ENCODE measurements around the gene NELFA. TPM values are rescaled to one million over a fixed set of nuclear protein-coding genes. Genes with fewer than 3 reads are reported as not detected.
A peak's percentile ranks its signal among the peaks of the same experiment; 100 is the strongest.
"Not testable (repeated sequence)": the region's sequence is repeated elsewhere in the genome, so short reads cannot be mapped to it uniquely, and the experiment has no call there.

NELFA gene
- total RNA-seq, 2 experiments from 2014 or later, result 44.8 to 46.2 TPM

DNA sequence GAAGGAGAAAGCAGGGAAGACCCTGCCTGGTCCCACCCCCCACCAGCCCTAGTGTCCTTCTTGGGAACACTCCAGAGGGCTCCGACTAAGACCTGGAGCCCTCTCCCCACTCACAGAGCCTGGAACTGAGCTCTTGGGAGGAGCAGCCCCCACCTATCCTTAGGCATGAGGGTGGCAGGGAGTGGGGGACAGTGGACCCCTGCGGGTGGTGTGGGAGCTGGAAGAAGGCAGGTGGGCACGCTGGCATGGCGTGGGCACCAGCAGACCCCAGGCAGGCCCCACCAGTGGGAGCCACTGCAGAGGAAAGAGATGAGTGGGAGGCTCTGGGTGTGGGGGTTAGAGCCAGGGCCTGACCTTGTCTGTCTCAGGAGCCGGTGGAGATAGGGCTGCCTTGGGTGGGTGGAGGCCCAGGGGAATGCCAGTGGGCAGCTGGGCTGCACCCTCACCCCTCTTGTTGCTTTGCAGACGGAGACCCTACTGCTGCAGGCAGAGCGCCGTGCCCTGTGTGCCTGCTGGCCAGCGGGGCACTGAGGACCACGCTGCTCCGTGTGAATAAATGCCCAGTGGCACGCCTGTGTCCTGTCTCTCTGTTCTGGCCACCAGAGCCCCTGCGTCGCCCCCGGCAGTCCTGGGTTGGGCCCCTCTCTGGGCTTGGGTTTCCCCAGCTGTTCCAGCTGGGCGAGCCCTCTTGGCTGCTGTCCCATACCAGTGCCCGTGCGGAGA is 34.8 kb upstream of the NELFA start:
- H3K36me3 Mint-ChIP-seq, result no peaks in the 10 kb centered on the region
- H3K27ac Mint-ChIP-seq, result no peak overlapping the region
- H3K4me1 Mint-ChIP-seq, result peaks cover 5% of the 10 kb centered on the region
- no peaks in the 10 kb centered on the region for H3K9me3 Mint-ChIP-seq
- DNase-seq, result no peak
- H3K4me3 Mint-ChIP-seq, result no peak overlapping the region
- H3K27me3 Mint-ChIP-seq, result peaks cover 44% of the 10 kb centered on the region

DNA sequence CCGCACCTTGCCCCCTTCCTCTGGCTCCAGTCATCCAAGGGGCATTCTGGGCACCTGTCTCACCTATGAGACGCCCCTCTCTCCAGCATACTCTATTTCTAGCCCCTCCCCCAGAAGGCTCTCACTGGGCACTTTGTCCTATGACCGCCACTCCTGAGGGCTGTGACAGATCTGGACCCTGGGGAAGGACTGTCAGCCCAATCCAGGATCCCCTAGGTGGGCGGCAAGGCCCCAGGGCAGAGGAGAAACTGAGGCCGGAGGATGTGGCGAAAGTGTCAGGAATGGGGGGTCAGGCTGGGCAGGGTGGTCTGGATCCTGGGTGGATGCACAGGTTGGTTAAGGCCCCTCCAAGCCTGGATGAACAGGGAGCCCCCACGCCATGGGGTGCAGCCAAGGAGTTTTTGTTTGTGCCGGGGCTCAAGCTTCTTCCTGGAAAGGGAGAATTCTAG is 34.2 kb upstream of the NELFA start:
- H3K27me3 Mint-ChIP-seq, result peaks cover 39% of the 10 kb centered on the region
- DNase-seq, result no peak
- peaks cover 5% of the 10 kb centered on the region for H3K4me1 Mint-ChIP-seq
- no peaks in the 10 kb centered on the region for H3K36me3 Mint-ChIP-seq
- H3K27ac Mint-ChIP-seq, result no peak overlapping the region
- H3K4me3 Mint-ChIP-seq, result peak overlapping the region; percentile 66
- H3K9me3 Mint-ChIP-seq, result no peaks in the 10 kb centered on the region

DNA sequence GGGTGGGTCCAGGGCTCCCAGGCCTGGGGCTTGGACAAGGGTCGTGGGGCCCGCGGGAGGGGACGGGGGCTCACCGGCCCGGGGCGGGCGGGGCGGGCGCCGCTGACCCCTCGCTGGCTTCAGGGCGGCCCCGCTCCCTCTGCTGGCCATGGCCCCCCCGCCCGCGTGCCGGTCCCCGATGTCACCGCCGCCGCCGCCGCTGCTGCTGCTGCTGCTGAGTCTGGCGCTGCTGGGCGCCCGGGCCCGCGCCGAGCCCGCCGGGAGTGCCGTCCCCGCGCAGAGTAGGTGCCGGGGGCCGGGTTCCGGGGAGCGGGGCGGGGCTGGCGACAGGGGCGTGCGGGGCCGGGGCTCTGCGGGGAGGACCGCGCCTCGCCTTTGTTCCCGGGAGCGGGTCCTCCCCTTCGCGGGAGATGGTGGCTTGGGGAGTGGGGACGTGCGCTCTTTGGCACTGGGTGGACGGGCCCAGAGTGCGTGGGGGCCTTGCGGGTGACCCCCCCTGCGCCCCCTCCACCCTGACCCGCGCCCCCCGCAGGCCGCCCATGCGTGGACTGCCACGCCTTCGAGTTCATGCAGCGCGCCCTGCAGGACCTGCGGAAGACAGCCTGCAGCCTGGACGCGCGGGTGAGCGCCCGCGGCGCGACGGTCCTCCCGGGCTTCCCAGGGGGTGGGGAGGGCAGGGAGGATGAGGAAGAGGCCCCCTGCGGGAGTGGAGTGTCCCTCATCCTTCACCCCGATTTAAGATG is 33.6 kb upstream of the NELFA start:
- peak; percentile 63 for DNase-seq
- H3K36me3 Mint-ChIP-seq, result no peaks in the 10 kb centered on the region
- H3K27ac Mint-ChIP-seq, result no peak overlapping the region
- H3K27me3 Mint-ChIP-seq, result peaks cover 38% of the 10 kb centered on the region
- peaks cover 5% of the 10 kb centered on the region for H3K4me1 Mint-ChIP-seq
- H3K4me3 Mint-ChIP-seq, result peak overlapping the region; percentile 66
- no peaks in the 10 kb centered on the region for H3K9me3 Mint-ChIP-seq

DNA sequence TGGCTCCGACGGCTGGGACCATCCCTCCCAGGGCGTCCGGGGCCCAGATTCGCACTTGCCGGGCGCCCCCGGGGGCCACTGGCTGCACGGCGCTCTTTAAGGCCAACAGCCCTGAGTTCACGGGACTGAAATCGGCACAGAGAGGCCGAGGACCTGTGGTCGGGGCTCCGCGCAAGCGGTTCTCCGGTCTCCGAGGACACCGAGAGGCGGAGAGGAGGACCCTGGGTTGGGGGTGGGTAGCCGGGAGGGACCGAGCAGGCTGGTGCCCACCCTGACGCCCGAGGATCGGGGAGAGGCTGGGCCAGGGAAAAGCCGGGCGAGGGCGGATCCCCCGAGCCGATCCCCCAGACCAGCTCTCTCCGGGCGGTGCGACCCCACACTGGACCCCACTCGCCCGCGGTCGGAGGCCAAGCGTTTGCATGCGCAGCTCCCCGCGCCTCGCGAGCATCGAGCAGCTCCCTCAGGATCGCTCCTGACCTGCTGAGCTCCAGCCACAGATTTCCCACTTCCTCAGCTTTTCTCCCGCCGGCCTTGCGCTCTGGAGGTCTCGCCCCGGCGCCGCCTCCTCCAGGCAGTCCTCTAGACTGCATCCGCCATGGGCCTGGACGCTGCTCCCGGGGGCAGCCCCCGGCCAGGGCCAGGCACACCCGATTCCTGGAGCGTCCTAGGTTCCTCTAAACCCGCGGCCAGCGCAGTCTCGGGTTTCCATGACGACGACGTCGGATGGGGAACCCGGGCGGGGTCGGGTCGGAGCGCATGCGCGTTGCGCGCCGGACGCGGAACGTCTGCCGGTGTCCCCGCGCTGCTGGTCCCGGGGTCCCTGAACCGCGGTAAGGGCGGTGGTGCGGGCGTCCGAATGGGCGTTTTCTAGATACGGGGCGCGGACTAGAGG is 32.7 kb upstream of the NELFA start:
- Mint-ChIP-seq H3K27ac (no peak overlapping the region), H3K4me1 (peaks cover 5% of the 10 kb centered on the region)

DNA sequence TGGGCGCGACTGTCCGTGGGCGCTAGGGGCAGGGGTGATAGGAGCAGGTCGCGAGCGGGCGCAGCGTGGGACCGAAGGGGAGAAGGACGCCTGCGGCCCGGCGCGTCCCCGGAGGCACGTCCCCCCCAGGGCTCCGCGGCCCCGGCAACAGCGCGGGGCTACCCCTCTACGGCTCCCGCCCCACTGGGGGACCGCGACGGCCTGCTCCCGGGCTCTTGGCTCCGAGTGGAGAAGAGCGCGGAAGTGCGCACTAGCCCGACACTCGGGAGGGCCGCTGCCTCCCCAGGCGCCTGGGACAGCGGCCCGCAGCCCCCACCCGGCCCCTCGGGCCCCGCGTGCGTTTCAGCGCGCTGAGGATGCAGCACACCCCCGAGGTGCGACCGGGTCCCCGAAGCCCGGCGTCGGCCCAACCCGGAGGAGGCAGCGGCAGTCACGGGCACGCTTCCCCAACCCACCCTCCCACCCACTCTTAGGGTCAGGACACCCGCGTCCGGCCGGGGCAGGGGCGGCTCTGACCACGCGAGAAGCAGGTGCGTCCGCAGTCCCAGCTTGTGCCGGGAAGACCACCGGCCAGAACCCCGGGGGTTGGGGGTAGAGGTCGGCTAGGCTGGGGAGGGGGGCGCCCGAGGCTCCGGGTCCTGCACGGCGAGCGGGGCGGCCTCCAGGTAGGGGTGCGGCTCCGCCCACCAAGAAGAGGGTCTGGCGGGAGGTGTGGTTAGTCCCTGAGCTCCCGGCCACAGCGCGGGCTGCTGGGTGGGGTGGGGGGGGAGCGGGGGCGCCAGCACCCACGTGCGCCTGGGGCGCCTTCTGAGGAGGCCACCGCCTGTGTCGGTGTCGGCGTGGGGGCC is 31.8 kb upstream of the NELFA start:
- Mint-ChIP-seq H3K36me3 (no peaks in the 10 kb centered on the region), H3K4me1 (peaks cover 5% of the 10 kb centered on the region), H3K4me3 (peak overlapping the region; percentile 43), H3K27ac (no peak overlapping the region), H3K9me3 (no peaks in the 10 kb centered on the region), H3K27me3 (peaks cover 30% of the 10 kb centered on the region)
- no peak for DNase-seq

More for the DNA sequence above, 32.7 kb upstream of the NELFA start:
- Mint-ChIP-seq H3K9me3 (no peaks in the 10 kb centered on the region), H3K36me3 (no peaks in the 10 kb centered on the region), H3K4me3 (peak overlapping the region; percentile 79), H3K27me3 (peaks cover 38% of the 10 kb centered on the region)
- peak; percentile 90 for DNase-seq

DNA sequence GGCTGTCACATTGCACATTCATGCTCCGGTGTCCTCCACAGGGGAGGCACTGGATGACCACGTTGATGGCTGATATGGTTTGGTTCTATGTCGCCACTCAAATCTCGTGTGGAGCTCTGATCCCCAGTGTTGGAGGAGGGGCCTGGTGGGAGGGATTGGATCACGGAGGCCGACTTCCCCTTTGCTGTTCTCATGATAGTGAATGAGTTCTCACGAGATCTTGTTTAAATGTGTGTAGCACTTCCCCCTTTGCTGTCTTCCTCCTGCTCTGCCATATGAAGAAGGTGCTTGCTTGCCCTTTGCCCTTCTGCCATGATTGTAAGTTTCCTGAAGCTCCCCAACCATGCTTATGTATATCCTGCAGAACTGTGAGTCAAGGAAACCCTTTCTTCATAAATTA is 28.1 kb upstream of the NELFA start:
- Mint-ChIP-seq H3K4me1 (peaks cover 3% of the 10 kb centered on the region), H3K4me3 (no peak overlapping the region), H3K9me3 (no peaks in the 10 kb centered on the region), H3K36me3 (no peaks in the 10 kb centered on the region), H3K27me3 (peaks cover 26% of the 10 kb centered on the region), H3K27ac (no peak overlapping the region)
- DNase-seq, result no peak

DNA sequence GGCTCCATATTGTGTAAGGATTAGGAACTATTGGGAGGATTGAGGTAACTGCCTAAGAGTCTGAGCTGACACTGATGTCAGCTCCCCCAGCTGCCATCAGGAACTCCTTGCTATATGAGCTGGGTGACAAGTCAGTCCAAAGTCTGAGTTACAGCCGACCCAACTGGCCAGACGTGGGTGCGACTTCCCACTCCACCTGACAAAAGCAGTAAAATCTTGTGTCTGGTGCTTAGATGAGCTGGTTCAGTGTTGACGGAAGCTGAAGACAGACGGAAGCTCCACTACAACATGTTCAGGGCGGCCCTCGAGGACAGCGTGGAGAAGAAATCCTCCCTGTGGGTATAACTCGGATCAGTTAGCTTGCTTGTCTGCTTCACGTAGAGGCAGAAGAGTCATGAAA is 27.6 kb upstream of the NELFA start:
- Mint-ChIP-seq H3K27me3 (peaks cover 23% of the 10 kb centered on the region), H3K9me3 (no peaks in the 10 kb centered on the region), H3K27ac (no peak overlapping the region), H3K36me3 (no peaks in the 10 kb centered on the region), H3K4me1 (no peaks in the 10 kb centered on the region), H3K4me3 (no peak overlapping the region)
- no peak for DNase-seq

DNA sequence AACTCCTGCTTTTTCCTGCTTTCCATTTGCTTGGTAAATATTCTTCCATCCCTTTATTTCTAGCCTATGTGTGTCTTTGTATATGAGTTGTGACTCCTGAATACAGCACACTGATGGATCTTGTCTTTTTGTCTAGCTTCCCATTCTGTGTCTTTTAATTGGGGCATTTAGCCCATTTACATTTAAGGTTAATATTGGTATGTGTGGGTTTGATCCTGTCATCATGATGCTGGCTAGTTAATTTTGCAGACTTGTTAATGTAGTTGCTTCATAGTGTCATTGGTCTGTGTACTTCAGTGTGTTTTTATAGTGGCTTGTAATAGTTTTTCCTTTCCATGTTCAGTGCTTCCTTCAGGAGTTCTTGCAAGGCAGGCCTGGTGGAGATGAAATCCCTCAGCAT is 22.4 kb upstream of the NELFA start:
- not testable (repeated sequence) for H3K36me3 Mint-ChIP-seq, H3K27ac Mint-ChIP-seq, H3K4me1 Mint-ChIP-seq, H3K9me3 Mint-ChIP-seq, DNase-seq, H3K4me3 Mint-ChIP-seq
- H3K27me3 Mint-ChIP-seq, result peaks cover 24% of the 10 kb centered on the region

DNA sequence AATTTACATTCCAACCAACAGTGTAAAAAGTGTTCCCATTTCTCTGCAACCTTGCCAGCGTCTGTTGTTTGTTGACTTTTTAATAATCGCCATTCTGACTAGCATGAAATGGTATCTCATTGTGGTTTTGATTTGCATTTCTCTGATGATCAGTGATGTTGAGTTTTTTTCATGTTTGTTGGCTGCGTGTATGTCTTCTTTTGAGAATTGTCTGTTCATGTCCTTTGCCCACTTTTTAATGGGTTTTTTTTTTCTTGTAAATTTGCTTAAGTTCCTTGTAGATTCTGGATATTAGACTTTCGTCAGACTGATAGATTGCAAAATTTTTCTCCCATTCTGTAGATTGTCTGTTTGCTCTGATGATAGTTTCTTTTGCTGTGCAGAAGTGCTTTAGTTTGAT is 18.3 kb upstream of the NELFA start:
- H3K27me3 Mint-ChIP-seq, result peaks cover 37% of the 10 kb centered on the region
- H3K27ac Mint-ChIP-seq, H3K4me3 Mint-ChIP-seq, H3K36me3 Mint-ChIP-seq, H3K9me3 Mint-ChIP-seq, H3K4me1 Mint-ChIP-seq, DNase-seq: not testable (repeated sequence)

DNA sequence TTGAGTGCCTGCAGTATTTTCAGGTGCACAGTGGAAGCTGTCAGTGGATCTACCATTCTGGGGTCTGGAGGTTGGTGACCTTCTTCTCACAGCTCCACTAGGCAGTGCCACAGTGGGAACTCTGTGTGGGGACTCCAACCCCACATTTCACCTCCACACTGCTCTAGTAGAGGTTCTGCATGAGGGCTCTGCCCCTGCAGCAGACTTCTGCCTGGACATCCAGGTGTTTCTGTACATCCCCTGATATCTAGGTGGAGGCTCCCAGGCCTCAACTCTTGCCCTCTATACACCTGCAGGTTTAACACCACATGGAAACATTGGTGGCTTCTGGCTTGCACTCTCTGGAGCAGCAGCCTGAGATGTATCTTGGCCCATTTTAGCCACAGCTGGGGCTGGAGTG is 17.0 kb upstream of the NELFA start:
- Mint-ChIP-seq H3K36me3 (peaks cover 2% of the 10 kb centered on the region), H3K27me3 (peaks cover 43% of the 10 kb centered on the region), H3K4me3 (no peak overlapping the region), H3K9me3 (peaks cover 2% of the 10 kb centered on the region), H3K4me1 (no peaks in the 10 kb centered on the region), H3K27ac (no peak overlapping the region)
- DNase-seq, result no peak

DNA sequence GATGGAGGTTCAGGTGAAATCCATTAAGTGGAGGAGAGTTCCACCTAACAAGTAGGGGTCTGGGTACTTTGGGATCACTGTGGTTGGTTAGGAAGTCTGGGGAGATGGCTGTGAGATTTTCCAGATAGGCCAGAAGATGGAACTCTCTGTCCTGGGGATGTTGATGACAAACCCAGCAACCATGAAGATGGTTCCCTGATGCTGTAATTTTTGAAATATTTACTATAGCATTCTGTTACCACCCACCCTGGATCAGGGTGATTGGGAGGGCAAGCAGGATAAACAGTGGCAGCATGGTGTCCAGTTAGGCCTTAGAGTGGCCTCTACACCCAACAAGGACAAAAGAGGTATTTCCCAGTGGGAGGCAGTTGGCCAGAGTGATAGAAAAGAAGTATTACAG is 15.9 kb upstream of the NELFA start:
- Mint-ChIP-seq H3K27ac (no peak overlapping the region), H3K27me3 (peaks cover 49% of the 10 kb centered on the region), H3K4me3 (no peak overlapping the region), H3K9me3 (peaks cover 2% of the 10 kb centered on the region), H3K36me3 (peaks cover 2% of the 10 kb centered on the region), H3K4me1 (no peaks in the 10 kb centered on the region)
- DNase-seq, result no peak

DNA sequence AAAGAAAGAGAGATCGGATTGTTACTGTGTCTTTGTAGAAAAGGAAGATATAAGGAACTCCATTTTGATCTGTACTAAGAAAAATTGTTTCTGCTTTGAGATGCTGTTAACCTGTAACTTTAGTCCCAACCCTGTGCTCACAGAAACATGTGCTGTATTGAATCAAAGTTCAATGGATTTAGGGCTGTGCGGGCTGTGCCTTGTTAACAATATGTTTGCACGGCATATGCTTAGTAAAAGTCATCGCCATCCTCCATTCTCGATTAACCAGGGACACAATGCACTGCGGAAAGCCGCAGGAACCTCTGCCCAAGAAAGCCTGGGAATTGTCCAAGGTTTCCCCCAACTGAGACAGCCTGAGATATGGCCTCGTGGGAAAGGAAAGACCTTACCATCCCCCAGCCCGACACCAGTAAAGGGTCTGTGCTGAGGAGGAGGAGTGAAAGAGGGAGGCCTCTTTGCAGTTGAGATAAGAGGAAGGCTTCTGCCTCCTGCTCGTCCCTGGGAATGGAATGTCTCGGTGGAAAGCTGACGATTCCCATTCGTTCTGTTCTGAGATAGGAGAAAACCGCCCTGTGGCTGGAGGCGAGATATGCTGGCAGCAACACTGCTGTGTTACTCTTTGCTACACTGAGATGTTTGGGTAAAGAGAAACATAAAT is 12.7 kb upstream of the NELFA start:
- not testable (repeated sequence) for DNase-seq, H3K36me3 Mint-ChIP-seq, H3K9me3 Mint-ChIP-seq, H3K4me3 Mint-ChIP-seq, H3K4me1 Mint-ChIP-seq, H3K27ac Mint-ChIP-seq
- peaks cover 42% of the 10 kb centered on the region for H3K27me3 Mint-ChIP-seq

DNA sequence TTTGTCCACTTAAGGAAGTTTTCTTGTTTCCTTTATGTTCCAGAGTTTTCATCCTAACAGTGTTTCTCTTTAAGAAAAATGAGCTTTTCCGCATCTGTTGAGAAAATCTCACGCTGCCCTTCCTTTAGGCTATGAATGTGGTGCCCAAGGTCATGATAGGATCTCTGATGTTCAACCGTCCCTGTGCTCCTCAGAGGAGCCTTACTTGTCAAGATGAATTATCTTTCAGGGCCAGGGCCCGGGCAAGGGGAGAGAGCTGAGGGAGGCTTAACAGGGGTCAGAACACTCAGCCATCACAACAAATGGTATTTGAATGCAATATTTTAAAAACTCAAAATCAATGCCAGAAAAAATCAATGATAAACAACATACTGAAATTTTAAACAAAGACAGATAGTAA is 6.2 kb upstream of the NELFA start:
- Mint-ChIP-seq H3K4me3 (no peak overlapping the region), H3K27ac (no peak overlapping the region), H3K36me3 (no peaks in the 10 kb centered on the region), H3K27me3 (peaks cover 4% of the 10 kb centered on the region), H3K9me3 (no peaks in the 10 kb centered on the region), H3K4me1 (peaks cover 3% of the 10 kb centered on the region)
- no peak for DNase-seq

DNA sequence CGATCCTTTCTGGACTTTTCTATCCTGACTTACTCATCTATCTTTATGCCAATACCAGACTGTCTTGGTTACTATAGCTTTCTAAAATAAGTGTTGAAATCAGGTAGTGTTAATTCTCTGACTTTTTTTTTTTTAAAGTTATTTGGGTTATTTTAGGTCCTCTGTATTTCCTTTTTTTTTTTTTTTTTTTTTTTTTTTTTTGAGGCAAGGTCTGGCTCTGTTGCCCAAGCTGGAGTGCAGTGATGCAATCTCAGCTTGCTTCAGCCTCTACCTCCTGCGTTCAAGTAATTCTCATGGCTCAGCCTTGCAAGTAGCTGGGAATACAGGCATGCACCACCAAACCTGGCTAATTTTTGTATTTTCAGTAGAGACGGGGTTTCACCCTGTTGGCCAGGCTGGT is 2.8 kb upstream of the NELFA start:
- H3K36me3 Mint-ChIP-seq, result peaks cover 8% of the 10 kb centered on the region
- peaks cover 15% of the 10 kb centered on the region for H3K4me1 Mint-ChIP-seq
- H3K9me3 Mint-ChIP-seq, result no peaks in the 10 kb centered on the region
- no peaks in the 10 kb centered on the region for H3K27me3 Mint-ChIP-seq
- H3K27ac Mint-ChIP-seq, result no peak overlapping the region
- no peak for DNase-seq
- H3K4me3 Mint-ChIP-seq, result no peak overlapping the region
